Hepatocyte (in vitro differentiated cells): Measurements from ENCODE around the gene HMGN5. TPM values are rescaled to one million over a fixed set of nuclear protein-coding genes. Genes with fewer than 3 reads are reported as not detected.
A peak's percentile ranks its signal among the peaks of the same experiment; 100 is the strongest.

Source experiments
- DNase-seq: peaks from one replicate; pipeline ENCODE4 v3.0.0-alpha.2; 2016; ENCODE audit warnings: low spot score
- H2AFZ ChIP-seq: fragments of 200-600 bp; sonication (generic); 2 replicates; pipeline ENCODE4 v1.6.0; 2016; ENCODE audit warnings: antibody characterized with exemption, mild to moderate bottlenecking
- H3K27ac ChIP-seq: fragments of 200-600 bp; sonication (generic); 2 replicates; pipeline ENCODE4 v1.5.1; 2016; ENCODE audit warnings: mild to moderate bottlenecking
- H3K27me3 ChIP-seq: fragments of 200-600 bp; sonication (generic); 2 replicates; pipeline ENCODE4 v1.6.1; 2016
- H3K36me3 ChIP-seq: fragments of 200-600 bp; sonication (generic); replicated peaks from 2 replicates; pipeline ENCODE4 v1.5.1; 2016; ENCODE audit warnings: low read depth; ENCODE audit not compliant: insufficient read depth
- H3K4me1 ChIP-seq: fragments of 200-600 bp; sonication (generic); 2 replicates; pipeline ENCODE4 v1.5.1; 2016; ENCODE audit warnings: mild to moderate bottlenecking, moderate library complexity; ENCODE audit not compliant: insufficient read depth
- H3K4me2 ChIP-seq: fragments of 200-600 bp; sonication (generic); 2 replicates; pipeline ENCODE4 v1.6.0; 2016
- H3K4me3 ChIP-seq: fragments of 200-600 bp; sonication (generic); 2 replicates; pipeline ENCODE4 v1.5.1; 2016; ENCODE audit warnings: mild to moderate bottlenecking
- H3K79me2 ChIP-seq: fragments of 200-600 bp; sonication (generic); 2 replicates; pipeline ENCODE4 v1.6.0; 2017; ENCODE audit warnings: mild to moderate bottlenecking
- H3K9me2 ChIP-seq: fragments of 200-600 bp; sonication (generic); replicated peaks from 2 replicates; pipeline ENCODE4 v1.6.0; 2017; ENCODE audit warnings: mild to moderate bottlenecking; ENCODE audit not compliant: insufficient read depth
- H3K9me3 ChIP-seq: fragments of 200-600 bp; sonication (generic); 2 replicates; pipeline ENCODE4 v1.5.1; 2016; ENCODE audit warnings: low read depth, mild to moderate bottlenecking
- H4K20me1 ChIP-seq: fragments of 200-600 bp; sonication (generic); 2 replicates; pipeline ENCODE4 v1.6.0; 2016; ENCODE audit warnings: mild to moderate bottlenecking; ENCODE audit not compliant: insufficient read depth, poor library complexity, severe bottlenecking
- CTCF ChIP-seq: fragments of 200-600 bp; sonication (generic); IDR thresholded peaks from 2 replicates; pipeline ENCODE4 v1.5.1; 2016; ENCODE audit warnings: antibody characterized with exemption, mild to moderate bottlenecking; ENCODE audit not compliant: poor library complexity
- EZH2 ChIP-seq: fragments of 200-600 bp; sonication (generic); IDR thresholded peaks from 2 replicates; pipeline ENCODE4 v1.6.1; 2016; ENCODE audit warnings: antibody characterized with exemption, mild to moderate bottlenecking, borderline replicate concordance
- EZH2phosphoT487 ChIP-seq: fragments of 200-600 bp; sonication (generic); IDR thresholded peaks from one replicate; pipeline ENCODE4 v1.6.1; 2018; ENCODE audit warnings: antibody characterized with exemption, mild to moderate bottlenecking, low read depth, moderate library complexity; ENCODE audit not compliant: unreplicated experiment, severe bottlenecking
- WGBS: methylation state at CpG from one replicate; pipeline ENCODE4 v1.1.6; 2016; ENCODE audit warnings: low lambda C conversion rate; ENCODE audit errors: missing lambda C conversion rate; 5-methylcytosine and 5-hydroxymethylcytosine counted together
- polyA plus RNA-seq: library from polyadenylated mRNA; unstranded; fragments of >200 nt; fragmentation: Nextera tagmentation; extraction: Ambion mirVana; gene quantifications from 2 replicates; pipeline ENCODE4 v1.2.1, GENCODE V29; 2016
- total RNA-seq: library from RNA; depleted of rRNA; stranded (reverse); fragments of >200 nt; gene quantifications from 2 replicates; pipeline ENCODE4 v1.2.3, GENCODE V29; 2014

The HMGN5 gene
- total and polyA plus RNA-seq, 2 experiments from 2014 or later: 1.5 to 8.3 TPM

- Histone ChIP-seq H3K27me3 (no peaks in the 10 kb centered on the region), H3K4me3 (peak overlapping the region; percentile 23), H3K79me2 (peaks cover 35% of the 10 kb centered on the region), H3K36me3 (no peaks in the 10 kb centered on the region), H3K4me2 (peak overlapping the region; percentile 70), H3K9me2 (no peaks in the 10 kb centered on the region), H3K4me1 (no peaks in the 10 kb centered on the region), H3K9me3 (no peaks in the 10 kb centered on the region), H3K27ac (peak overlapping the region; percentile 87), H4K20me1 (no peaks in the 10 kb centered on the region), H2AFZ (peak overlapping the region; percentile 64)
- DNase-seq: no peak
- WGBS: 56% methylated on average over 1 of the region's 1 CpG
- TF ChIP-seq CTCF (no peak), EZH2 (no peak), EZH2phosphoT487 (no peak)
Measured at GRCh38 chrX:81201071-81201470, 642 bp downstream of the HMGN5 start.

- Histone ChIP-seq H3K4me2 (no peak overlapping the region), H3K27ac (no peak overlapping the region), H2AFZ (no peak overlapping the region), H3K79me2 (no peaks in the 10 kb centered on the region), H3K9me3 (no peaks in the 10 kb centered on the region), H3K36me3 (no peaks in the 10 kb centered on the region), H3K4me3 (no peak overlapping the region), H3K4me1 (no peaks in the 10 kb centered on the region), H4K20me1 (no peaks in the 10 kb centered on the region), H3K9me2 (no peaks in the 10 kb centered on the region), H3K27me3 (no peaks in the 10 kb centered on the region)
- peak; percentile 61 for DNase-seq
- TF ChIP-seq CTCF (peak; percentile 47), EZH2phosphoT487 (no peak), EZH2 (no peak)
- 17% methylated on average over 5 of the region's 5 CpGs for WGBS
Measured at GRCh38 chrX:81195712-81196111, 6.0 kb downstream of the HMGN5 start.

- Histone ChIP-seq H3K4me1 (no peaks in the 10 kb centered on the region), H3K9me2 (no peaks in the 10 kb centered on the region), H3K4me3 (no peak overlapping the region), H3K9me3 (no peaks in the 10 kb centered on the region), H3K36me3 (no peaks in the 10 kb centered on the region), H3K79me2 (no peaks in the 10 kb centered on the region), H4K20me1 (no peaks in the 10 kb centered on the region), H2AFZ (no peak overlapping the region), H3K27me3 (no peaks in the 10 kb centered on the region), H3K4me2 (no peak overlapping the region), H3K27ac (no peak overlapping the region)
- no peak for DNase-seq
- TF ChIP-seq EZH2phosphoT487 (no peak), EZH2 (no peak), CTCF (no peak)
- WGBS: 80% methylated on average over 2 of the region's 2 CpGs
Measured at GRCh38 chrX:81195259-81195658, 6.5 kb downstream of the HMGN5 start.

- Histone ChIP-seq H3K4me2 (no peak overlapping the region), H2AFZ (no peak overlapping the region), H4K20me1 (no peaks in the 10 kb centered on the region), H3K27ac (no peak overlapping the region), H3K4me1 (no peaks in the 10 kb centered on the region), H3K4me3 (no peak overlapping the region), H3K9me2 (no peaks in the 10 kb centered on the region), H3K36me3 (no peaks in the 10 kb centered on the region), H3K79me2 (no peaks in the 10 kb centered on the region), H3K9me3 (no peaks in the 10 kb centered on the region), H3K27me3 (no peaks in the 10 kb centered on the region)
- DNase-seq: peak; percentile 12
- WGBS: 14% methylated on average over 1 of the region's 1 CpG
- TF ChIP-seq EZH2phosphoT487 (no peak), CTCF (peak; percentile 41), EZH2 (no peak)
Measured at GRCh38 chrX:81174286-81174685, 27.4 kb downstream of the HMGN5 start.
